Subcutaneous adipose tissue (tissue), 4 donors: ENCODE measurements around the gene ZDHHC6. TPM values are rescaled to one million over a fixed set of nuclear protein-coding genes. Genes with fewer than 3 reads are reported as not detected.

Experiments used
- CTCF ChIP-seq: fragments of 450-650 bp; IDR thresholded peaks from one replicate; pipeline ENCODE4 v1.5.1; 2016; ENCODE audit warnings: low read depth, mild to moderate bottlenecking, control low read depth, antibody characterized with exemption, moderate library complexity
- total RNA-seq, 4 donors: library from RNA; depleted of rRNA; stranded (reverse); fragments of >200 nt; gene quantifications; one replicate each; pipeline ENCODE4 v1.1.0, GENCODE V29; 2016

Gene ZDHHC6
- total RNA-seq, 4 donors from 2014 or later, result 26.6 to 34.7 (median 30.2) TPM

GRCh38 chr10:112475575-112476218, 29.0 kb upstream of the ZDHHC6 start:
- TF ChIP-seq CTCF, result no peak

- TF ChIP-seq CTCF, result no peak
Measured at GRCh38 chr10:112471878-112472487, 25.3 kb upstream of the ZDHHC6 start.

GRCh38 chr10:112467541-112468075, 20.9 kb upstream of the ZDHHC6 start:
- no peak for TF ChIP-seq CTCF

- no peak for TF ChIP-seq CTCF
Measured at GRCh38 chr10:112466802-112467201, 20.1 kb upstream of the ZDHHC6 start.

- TF ChIP-seq CTCF, result no peak
Measured at GRCh38 chr10:112465299-112465883, 18.7 kb upstream of the ZDHHC6 start.

- no peak for TF ChIP-seq CTCF
Measured at GRCh38 chr10:112461029-112461887, 14.5 kb upstream of the ZDHHC6 start.

- TF ChIP-seq CTCF, result no peak
Measured at GRCh38 chr10:112460366-112460765, 13.7 kb upstream of the ZDHHC6 start.
